RCC 7860 (cell line): ENCODE measurements around the gene LPAR3.

Source experiments
- DNase-seq: peaks from one replicate; pipeline ENCODE4 v3.0.0-alpha.2; 2015; ENCODE audit warnings: low spot score
- FAIRE-seq: peaks from 2 replicates; lab custom pipeline; 2012; peaks lifted over from hg19 to GRCh38; lab: Jason Lieb, UNC

Gene LPAR3

DNA sequence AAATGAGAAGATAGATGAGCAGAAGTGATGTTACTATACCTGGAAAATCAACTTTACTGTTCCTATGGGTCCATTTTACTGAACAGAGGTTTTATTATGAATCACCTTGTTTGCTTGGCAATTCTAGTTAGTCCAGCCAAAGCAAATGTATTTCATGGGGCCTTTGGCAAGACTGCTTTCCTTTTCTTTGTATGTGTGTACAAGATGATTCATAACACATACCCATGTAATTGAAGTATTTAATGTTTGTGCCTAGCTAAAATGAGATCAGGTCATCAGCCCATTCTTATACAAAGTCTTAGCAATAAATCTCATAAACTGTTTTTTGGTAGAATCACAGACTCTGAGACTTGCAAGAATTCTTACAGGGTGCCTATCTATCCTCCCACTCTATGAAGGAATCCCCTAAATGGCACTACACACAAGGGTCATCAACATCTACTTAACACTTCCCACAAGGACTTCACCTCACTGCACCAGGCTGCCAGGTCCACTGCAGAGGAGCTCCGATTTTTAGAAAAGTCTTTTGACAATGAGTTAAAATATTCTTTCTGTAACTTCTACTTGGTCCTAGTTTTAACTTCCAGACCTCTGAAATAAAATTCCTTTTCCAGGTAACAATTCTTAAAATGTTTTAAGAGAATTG is 58.5 kb downstream of the LPAR3 start:
- FAIRE-seq (no peak), DNase-seq (peak; percentile 5)

DNA sequence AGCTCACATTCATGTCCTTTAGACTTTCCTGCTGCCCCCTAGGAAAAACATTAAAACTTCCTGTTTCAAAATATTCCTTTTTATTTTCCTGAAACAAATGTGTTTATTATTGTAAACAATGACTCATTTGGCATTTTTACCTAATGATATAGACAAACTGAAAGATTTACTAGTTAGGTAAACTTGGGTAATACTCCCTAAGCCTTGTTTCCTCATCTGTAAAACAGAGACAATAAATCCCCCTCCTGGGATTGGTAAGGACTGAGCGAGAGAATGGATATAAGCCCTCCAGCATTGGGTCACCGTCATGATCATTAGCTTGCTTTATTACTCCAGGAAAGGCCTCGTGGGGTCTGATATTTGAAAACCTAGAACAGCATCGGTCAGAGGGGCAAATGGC is 59.8 kb downstream of the LPAR3 start:
- no peak for DNase-seq
- FAIRE-seq: no peak

DNA sequence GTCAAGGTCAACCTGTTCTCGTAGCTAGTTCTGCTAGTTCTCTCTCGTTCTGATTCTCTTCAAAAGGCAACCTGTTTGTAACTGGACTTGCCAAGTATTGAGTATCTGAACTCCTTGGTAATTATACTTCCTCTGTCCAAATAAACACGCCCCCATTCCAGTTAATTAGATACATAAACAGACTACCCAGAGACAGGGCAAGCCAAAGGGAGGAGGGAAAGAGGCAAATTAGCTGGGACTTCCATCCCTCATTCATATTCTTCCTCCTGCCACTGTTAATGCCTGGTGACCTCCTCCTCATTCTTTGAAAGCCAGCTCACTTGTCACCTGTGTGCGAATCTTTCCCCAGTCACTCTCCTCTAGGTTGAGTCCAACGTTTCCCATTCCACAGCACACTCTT is 62.9 kb downstream of the LPAR3 start:
- FAIRE-seq (no peak), DNase-seq (no peak)

DNA sequence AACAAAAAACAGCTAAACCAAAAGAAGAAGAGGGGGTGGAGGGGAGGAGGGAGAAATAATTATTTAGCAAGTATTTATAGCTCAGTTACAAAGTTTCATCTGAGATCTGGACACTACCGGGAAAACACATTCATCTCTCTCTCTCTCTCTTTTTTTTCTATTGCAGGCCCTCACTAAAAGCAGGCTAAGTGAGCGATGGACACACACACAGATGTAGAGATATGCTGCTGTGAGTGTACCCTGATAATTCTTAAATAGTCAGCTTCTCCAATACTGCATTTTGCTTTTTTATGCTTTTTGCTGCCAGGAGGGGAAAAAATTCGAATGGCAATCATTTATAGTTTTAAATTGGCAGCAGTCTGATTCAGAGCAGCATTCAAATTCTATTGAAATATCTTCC is 65.0 kb downstream of the LPAR3 start:
- DNase-seq: no peak
- FAIRE-seq: no peak

DNA sequence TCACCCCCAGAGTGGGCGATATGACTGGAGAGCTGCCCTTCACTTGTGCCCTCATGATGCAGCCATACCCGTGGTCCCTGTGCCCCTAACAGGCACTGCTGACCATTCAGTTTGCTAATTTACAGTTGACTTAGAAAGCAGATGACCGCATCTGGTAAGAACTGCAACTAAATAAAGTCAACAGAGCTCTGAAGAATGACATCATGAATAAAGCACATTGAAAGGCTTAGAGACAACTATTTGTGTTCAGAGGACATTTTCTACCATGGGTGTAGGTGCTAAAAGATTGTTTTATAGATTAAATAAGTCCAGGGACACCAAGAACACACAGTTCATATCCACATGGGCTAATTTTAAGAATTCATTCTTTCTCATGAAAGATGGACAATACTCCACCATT is 65.5 kb downstream of the LPAR3 start:
- no peak for FAIRE-seq
- DNase-seq: no peak

DNA sequence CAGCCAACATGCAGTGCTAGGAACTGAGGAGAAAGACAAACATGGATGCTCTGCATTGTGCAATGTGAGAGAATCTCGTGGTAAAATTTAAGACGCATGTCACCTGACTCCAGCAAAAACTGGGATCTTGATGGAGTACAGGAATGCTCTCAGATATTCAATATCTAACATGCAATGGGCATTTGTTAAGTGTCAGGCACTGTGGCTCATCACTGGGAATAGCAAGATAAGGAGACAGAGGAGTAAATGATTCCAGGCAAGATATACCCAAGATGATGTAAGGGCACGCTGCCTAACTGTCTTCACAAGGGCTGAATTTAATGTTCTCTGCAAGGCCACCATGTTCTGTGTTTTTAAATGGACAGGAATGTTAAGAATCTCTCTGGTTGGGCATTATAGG is 67.8 kb downstream of the LPAR3 start:
- DNase-seq (no peak), FAIRE-seq (no peak)

DNA sequence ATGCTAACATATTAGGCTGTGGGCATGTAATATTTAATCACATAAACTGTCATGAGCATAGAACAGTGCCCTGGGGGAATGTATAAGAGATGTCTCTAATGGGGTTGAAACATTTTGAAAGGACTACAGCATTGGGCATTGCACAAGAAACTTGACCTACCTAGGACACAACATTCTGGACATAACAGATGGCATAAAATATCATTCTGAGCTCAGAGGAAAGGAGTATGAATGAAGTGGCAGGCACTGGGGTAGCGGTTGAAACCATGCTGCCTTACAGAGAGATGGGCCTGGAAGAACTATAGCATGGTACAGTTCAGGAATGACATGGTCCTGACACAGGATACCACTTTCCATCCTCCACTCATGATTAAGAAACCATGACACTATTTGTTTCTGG is 69.0 kb downstream of the LPAR3 start:
- no peak for DNase-seq
- FAIRE-seq: no peak

DNA sequence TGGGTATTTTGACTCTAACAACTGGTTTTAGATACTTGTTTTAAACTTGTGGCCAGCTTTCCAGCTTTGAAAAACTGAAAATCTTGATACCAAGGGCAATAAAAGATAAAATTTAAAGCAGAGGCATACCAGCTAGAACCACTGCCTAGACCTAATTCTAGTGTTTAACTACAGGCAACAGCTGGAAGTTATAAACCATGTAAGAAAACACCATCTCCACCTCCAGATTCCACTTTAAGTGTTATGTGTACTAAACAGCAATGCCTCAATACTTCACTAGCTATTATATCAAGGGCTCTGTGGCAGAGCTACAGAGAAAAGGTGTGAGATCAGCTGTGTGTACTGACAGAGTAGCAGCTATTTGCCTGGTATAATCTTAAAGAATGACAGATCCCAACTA is 69.5 kb downstream of the LPAR3 start:
- DNase-seq: no peak
- no peak for FAIRE-seq

DNA sequence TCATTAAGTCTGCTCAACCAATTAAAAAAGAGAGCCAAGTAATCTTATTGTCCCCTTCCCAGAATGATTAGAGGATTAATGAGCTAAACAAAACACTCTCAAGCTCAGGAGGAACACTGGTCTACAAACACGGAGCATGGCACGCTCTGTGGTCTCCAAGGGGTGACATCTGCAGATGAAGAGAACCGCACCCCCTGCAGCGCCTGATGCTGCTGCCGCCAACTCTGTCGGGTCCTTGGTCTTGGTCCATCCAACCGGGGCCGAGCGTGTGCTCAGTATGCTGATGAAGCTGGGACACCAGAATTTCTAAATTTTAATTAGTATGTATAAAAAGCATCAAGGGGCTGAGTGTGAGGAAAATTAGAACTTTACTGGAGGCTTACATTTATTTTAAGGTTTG is 82.7 kb downstream of the LPAR3 start:
- no peak for DNase-seq
- FAIRE-seq: no peak

DNA sequence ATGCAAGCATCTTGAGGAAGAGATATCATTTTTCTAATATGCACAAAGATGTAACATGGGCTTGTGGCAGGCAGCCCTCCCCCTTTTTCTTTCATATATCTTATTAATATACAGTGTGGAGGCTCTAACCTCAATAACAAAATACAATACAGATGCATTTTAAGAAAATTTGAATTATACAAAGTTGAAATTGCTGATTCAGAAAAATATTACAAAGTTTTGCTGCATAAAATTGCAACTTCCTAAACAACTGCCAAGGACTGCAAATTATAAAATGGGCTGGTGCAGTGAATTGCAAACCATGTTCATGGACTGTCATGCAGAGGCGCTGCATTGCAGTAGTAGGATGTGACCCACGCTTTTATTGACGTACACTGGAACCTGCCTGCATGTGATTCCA is 84.0 kb downstream of the LPAR3 start:
- DNase-seq (no peak), FAIRE-seq (no peak)

DNA sequence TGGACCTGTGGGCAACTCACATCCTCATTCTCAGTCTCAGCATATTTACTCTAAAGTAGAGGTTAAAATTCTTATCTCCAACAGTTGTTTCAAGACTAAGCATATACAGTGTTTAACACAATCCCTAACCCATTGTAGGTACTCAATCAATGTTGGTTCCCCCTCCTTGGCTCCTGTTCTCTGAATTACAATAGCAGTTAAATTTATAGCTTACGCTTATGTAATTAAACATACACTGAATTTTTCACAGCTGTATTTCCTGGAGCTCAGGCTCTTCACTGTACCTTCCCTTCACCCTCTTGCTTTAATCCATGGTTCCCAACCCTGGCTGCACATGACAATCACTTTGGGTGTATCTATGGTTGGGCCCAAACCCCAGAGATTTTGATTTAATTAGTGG is 89.4 kb downstream of the LPAR3 start:
- FAIRE-seq (no peak), DNase-seq (no peak)

DNA sequence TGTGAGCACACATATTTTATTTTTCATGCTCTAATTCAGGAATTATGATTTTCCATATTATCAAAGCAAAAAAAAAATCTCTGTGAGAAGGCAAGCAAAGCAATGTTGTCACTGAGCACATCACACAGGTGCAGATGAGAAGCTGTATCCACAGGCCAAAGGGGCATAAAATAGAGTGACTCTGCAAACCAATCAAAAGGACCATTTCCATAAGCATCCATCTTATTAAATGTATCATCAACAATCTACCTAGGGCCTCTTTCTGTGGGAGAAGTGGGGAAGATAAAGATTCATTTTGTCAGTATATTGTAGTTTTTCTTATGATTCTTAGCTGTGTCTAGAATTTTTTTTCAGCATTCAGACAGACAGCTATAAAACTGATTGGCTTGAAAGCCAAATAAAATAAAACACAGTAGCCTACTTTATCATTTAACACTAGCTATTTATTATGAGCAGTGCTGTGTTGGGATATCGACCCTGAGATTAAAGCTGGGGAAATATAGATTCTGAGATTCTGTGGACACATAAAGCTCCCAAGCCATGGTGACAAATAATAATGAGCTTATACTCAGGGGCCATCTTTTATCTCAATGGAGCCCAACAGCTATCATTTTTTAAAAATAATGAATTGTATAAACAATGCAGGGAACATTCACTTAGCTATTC is 90.3 kb downstream of the LPAR3 start:
- no peak for DNase-seq
- FAIRE-seq: no peak

DNA sequence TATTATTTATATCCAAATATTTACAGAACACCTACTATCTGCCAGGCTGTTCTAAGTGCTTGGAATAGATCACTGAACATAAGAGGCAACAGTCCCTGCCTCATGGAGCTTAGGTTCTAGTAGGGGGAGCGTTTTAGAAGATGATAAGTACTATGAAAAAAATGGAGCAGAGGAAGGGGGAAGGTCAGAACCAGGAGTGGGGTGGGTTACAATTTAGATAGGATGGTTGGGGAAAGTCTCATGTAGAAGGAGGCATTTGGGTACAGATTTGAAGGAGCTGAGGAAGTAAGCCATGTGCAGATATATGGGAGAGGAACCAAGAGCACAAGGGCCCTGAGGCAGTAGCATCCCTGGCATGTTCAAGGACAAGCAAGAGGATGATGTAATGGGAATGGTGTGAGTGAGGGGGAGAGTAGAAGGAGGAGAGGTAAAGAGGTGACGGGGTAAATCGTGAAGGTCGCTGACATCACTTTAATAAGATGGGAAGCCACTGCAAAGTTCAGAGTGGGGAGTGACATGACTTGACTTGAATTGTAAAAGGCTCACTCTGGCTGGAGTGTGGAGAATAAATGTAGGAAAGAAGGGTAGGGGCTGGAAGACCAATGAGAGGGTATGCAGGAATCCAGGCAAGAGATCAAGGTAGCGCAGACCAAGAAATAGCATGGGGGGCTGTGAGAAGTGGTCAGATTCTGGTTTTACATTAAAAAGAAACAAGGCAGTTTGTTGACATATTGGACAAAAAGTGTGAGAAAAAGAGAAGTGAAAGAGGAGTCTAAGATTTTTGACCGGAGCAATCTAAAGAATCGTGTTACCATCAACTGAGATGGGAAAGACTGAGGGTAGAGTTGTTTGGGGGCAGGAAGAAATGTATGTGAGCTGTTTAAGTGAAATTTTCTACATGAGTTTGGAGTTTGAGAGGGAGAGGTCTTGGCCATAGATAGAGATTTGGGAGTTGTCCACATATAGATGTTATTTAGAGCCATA is 92.6 kb downstream of the LPAR3 start:
- no peak for FAIRE-seq

DNA sequence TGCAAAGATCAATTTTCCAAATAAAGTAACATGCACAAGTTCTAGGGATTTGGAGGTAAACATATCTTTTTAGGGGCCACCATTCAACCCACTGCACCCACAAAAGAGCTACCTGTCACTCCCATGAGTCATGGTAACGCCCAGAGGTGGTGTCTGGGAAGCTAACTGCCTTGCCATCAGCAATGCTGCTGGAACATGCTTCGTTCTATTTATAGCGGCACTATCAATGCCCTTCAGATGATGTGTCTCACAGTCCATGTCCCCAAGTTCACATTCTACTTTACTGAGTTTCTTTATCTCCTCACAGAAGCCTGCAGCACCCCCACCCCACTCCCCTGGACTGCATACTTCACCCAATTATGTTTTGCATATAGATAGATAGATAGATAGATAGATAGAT is 95.4 kb downstream of the LPAR3 start:
- no peak for DNase-seq
- no peak for FAIRE-seq

More for the DNA sequence above, 92.6 kb downstream of the LPAR3 start:
- no peak for DNase-seq

DNA sequence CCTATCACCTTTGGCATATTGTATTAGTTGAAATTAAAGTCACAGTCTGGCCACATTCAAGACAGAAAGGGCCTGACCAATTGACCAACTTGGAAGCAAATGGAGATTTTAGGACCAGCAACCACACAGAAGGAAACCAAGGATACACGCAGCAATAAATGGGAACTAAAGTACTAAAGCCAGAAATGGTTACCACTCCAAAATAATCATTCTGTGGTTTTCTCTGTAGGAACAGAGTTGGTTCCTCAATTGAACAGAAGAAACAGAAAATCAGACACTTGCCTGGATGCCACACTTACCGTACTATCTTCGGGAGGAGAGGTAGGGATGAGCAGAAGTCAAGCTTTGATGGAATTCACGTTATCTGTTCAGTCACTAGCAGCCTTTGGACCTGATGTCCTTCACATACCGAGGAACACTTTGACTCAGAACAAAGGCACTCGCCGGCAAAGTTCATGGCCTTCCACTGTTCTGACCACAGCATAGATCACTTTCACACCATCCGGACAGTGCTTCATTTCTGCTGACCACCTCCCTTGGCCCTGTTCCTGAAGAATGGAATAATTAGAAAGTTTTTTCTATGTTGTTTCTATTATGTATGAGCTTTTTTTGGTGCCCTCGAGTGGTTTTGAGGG is 96.9 kb downstream of the LPAR3 start:
- FAIRE-seq: peak; percentile 90
- DNase-seq: peak; percentile 69

DNA sequence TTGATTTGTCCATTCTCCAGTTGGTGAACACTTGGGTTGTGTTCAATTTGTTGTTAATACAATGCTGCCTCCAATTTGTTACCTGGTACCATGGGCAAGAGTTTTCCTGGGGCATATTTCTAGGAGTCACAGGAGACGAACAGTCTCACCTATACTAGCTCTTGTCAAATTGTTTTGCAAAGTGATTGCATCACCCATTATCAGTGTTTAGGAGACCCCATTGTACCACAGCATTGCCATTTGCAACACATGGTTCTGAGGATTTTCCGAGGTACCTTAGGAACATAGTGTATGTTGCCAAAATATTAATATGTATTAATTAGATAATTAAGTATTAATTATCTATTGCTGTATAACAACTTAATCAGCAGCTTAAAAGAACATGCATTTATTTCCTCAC is 97.8 kb downstream of the LPAR3 start:
- no peak for DNase-seq
- no peak for FAIRE-seq

DNA sequence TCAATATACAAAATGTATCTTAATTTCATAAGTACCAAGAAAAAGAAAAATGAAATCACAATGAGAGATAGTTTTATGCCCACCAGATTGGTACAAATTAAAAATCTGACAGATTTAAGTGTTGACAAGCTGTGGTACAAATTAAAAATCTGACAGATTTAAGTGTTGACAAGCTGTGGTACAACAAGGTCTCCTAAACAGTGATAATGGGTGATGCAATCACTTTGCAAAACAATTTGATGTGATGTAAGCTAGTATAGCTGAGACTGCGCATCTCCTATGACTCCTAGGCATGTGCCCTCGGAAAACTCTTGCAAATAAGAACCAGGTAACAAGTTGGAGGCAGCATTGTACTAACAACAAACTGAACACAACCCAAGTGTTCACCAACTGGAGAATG is 100.6 kb downstream of the LPAR3 start:
- DNase-seq (no peak), FAIRE-seq (no peak)

DNA sequence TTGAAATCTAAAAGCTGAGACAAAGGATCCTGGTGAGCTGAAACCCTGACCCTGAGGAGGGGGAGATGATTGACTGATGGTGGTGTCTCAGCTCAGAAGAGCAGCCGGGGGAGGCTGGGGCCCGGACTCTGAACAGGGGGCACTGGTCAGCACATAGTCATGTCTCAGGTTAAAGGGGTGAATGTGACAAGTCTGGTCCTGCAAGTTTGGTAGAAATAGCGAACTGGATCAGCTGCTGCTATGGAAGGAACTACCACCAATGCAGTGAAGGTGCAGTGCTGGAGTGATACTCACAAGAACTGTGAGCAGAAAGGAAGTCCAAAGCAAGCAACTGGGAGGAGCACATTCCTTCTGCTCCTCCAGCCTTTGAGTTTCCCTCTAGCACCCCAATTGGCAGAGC is 104.0 kb downstream of the LPAR3 start:
- DNase-seq: no peak
- FAIRE-seq: no peak

DNA sequence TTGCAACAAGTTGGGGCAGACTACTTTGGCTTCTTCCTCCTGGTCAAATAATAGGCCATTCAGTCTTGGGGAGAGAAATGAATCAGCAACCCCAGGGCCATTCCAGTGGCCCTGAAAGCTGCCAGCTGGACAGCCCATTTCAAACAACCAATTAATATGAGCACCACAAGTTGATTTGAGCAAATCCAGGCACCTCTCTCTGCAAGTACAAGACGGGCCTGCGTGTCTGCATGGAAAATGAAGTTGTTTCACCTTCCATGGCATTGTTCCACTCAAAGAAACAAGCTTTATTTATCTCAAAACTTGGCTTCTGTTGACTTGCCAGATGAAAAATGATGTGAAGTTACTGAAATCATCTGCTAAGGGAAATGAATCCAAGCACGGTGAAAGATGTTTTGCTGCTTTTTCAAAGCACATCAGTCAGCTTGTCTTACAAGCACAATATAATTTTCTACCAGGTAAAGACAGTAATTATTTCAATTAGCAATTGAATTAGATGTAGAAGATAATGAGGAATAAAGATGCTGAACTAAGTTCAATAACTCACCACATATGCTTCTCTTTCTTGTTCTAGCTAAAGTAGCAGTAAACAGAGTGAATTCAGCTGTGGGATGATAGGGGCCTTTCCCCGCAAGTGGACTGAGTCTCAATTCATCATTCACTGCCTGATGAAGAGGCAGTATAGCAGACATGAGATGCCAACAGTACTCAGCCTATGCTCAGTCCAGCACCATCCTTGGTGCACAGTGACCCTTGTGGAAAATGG is 107.6 kb downstream of the LPAR3 start:
- FAIRE-seq: no peak

DNA sequence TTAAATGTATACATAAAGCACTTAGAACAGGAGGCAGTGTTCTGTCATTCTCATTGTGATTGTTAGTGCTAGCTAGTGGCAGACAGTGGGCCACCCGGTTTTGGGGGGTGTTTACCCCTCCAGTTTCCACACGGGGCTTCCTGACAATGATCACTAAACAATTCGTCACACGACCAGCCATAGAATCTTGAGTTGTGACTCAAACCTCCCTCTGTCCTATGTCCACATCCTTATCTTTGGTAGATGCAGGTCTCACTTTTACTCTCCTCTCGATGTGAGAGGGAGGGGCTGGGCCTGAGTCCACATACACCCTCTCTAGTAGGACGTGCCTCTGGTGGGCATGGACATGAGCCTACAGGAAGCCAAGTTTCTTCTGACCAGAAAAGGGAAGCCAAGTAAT is 110.1 kb downstream of the LPAR3 start:
- FAIRE-seq: no peak
- no peak for DNase-seq

More for the DNA sequence above, 107.6 kb downstream of the LPAR3 start:
- DNase-seq: no peak
